ENCODE results near the gene CYP3A4. TPM values are rescaled to one million over a fixed set of nuclear protein-coding genes. Genes with fewer than 3 reads are reported as not detected.
A peak's percentile ranks its signal among the peaks of the same experiment; 100 is the strongest.

CYP3A4 gene
- total and polyA plus RNA-seq, 4 donors, result 0.37 TPM; not detected in 3

DNA sequence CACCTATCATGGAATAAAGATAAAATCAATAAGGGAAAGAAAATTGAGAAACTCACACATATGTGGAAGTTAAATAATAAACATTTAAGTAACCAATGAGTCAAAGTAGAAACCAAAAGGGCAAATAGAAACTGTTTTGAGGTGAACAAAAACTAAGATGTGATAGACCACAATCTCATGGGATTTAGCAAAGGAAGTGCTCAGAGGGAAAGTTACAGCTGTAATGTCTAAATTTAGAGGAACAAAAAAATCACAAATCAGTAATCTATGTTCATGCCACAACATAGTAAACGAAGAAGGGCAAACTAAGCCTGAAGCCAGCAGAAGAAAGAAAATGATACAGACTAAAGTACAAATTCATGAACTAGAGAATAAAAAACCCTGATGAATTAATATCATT, 16.3 kb downstream of the CYP3A4 start:
- TF ChIP-seq, protein P1, sequence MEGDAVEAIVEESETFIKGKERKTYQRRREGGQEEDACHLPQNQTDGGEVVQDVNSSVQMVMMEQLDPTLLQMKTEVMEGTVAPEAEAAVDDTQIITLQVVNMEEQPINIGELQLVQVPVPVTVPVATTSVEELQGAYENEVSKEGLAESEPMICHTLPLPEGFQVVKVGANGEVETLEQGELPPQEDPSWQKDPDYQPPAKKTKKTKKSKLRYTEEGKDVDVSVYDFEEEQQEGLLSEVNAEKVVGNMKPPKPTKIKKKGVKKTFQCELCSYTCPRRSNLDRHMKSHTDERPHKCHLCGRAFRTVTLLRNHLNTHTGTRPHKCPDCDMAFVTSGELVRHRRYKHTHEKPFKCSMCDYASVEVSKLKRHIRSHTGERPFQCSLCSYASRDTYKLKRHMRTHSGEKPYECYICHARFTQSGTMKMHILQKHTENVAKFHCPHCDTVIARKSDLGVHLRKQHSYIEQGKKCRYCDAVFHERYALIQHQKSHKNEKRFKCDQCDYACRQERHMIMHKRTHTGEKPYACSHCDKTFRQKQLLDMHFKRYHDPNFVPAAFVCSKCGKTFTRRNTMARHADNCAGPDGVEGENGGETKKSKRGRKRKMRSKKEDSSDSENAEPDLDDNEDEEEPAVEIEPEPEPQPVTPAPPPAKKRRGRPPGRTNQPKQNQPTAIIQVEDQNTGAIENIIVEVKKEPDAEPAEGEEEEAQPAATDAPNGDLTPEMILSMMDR (IDR thresholded peaks at IDR 0.05; ENCODE audit: control extremely low read depth, extremely low read depth), result no peak

DNA sequence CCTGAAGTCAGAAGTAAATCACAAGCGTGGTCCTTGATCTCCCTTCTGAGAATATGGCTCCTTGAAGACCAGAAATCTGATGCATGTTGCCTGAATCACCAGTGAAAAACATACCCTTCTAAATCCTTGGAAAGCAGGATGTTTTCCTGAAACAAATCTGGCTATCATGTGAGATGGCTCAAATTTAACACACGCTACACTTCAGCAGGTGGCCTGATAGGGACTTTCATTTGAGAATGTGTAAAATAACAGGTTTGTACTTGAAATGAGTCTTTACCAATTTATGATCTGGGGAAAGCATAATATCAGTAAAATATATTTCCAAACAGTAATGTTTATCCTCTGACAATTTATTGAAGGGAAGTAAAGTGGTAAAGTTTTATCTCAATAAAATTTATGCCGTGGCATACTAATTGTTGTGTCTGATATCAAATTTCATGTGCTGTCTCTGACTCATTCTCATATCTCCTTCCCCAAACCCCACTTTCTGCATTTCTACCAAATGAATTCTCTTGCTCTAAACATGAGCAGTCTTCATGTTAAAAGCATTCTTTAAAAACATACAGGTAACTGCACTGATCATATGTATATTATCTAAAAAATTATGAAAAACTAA, 17.4 kb downstream of the CYP3A4 start:
- 94 to 97% methylated on average over 3 of the region's 3 CpGs for WGBS, 2 donors
- Histone ChIP-seq H3K4me1 (ENCODE audit: control insufficient read depth in 5 of 5, insufficient read depth in 5 of 5, low read length in 5 of 5) (peaks cover 0 to 22% (median 0%) of the 10 kb centered on the region in 5 donors), H3K36me3 (ENCODE audit: control insufficient read depth in 4 of 4, insufficient read depth in 4 of 4, low read length in 4 of 4) (no peaks in the 10 kb centered on the region), H3K27me3 (ENCODE audit: control insufficient read depth in 3 of 3, insufficient read depth in 3 of 3, low read length in 2 of 3) (no peaks in the 10 kb centered on the region), H3K27ac (ENCODE audit: low read depth in 1 of 2, low read length in 1 of 2) (no peak overlapping the region), H3K4me3 (no peak overlapping the region), H3K9ac (ENCODE audit: insufficient read depth in 1 of 2, low read length in 2 of 2) (no peak overlapping the region), H3K9me3 (ENCODE audit: control insufficient read depth in 4 of 4, insufficient read depth in 3 of 4, low read length in 3 of 4) (no peaks in the 10 kb centered on the region)
- DNase-seq (no peak), ATAC-seq (ENCODE audit: insufficient read depth, low FRiP score) (no peak)
- TF ChIP-seq, protein P1 (IDR thresholded peaks at IDR 0.05; ENCODE audit: control extremely low read depth, extremely low read depth), result no peak

More for the DNA sequence above, 16.3 kb downstream of the CYP3A4 start:
- no peak for ATAC-seq (ENCODE audit: insufficient read depth, low FRiP score)
- H3K27ac ChIP-seq (ENCODE audit: low read depth in 1 of 2, low read length in 1 of 2), result no peak overlapping the region
- no peaks in the 10 kb centered on the region for H3K9me3 ChIP-seq (ENCODE audit: control insufficient read depth in 4 of 4, insufficient read depth in 3 of 4, low read length in 3 of 4)
- WGBS, 2 donors, result 47 to 58% methylated on average over 1 of the region's 1 CpG
- no peaks in the 10 kb centered on the region for H3K36me3 ChIP-seq (ENCODE audit: control insufficient read depth in 4 of 4, insufficient read depth in 4 of 4, low read length in 4 of 4)
- H3K27me3 ChIP-seq (ENCODE audit: control insufficient read depth in 3 of 3, insufficient read depth in 3 of 3, low read length in 2 of 3), result no peaks in the 10 kb centered on the region
- no peak overlapping the region for H3K9ac ChIP-seq (ENCODE audit: insufficient read depth in 1 of 2, low read length in 2 of 2)
- peaks cover 0 to 21% (median 0%) of the 10 kb centered on the region in 5 donors for H3K4me1 ChIP-seq (ENCODE audit: control insufficient read depth in 5 of 5, insufficient read depth in 5 of 5, low read length in 5 of 5)
- DNase-seq, result peak in 2 of 3 donors; percentile 3 to 20
- no peak overlapping the region for H3K4me3 ChIP-seq

DNA sequence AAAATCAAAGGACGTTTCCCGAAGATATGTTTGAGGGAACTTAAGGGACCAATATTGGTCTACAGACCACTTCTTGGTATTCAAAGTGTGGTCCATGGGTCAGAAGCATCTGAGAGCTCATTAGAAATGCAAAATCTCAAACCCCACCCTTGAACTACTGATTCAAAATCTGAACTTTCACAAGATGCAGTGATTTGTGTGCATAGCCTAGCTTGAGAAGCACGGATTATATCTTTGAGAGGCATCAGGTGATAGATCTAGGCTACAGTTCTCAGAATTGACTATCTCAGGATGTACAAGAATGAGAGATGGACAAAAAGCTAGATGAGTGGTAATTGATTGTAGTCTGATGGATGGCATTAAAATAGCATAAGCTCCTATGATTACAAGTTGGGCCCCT, 19.5 kb downstream of the CYP3A4 start:
- H3K4me1 ChIP-seq (ENCODE audit: control insufficient read depth in 5 of 5, insufficient read depth in 5 of 5, low read length in 5 of 5), result peaks cover 0 to 22% (median 0%) of the 10 kb centered on the region in 5 donors
- H3K9ac ChIP-seq (ENCODE audit: insufficient read depth in 1 of 2, low read length in 2 of 2), result no peak overlapping the region
- H3K9me3 ChIP-seq (ENCODE audit: control insufficient read depth in 4 of 4, insufficient read depth in 3 of 4, low read length in 3 of 4), result no peaks in the 10 kb centered on the region
- H3K36me3 ChIP-seq (ENCODE audit: control insufficient read depth in 4 of 4, insufficient read depth in 4 of 4, low read length in 4 of 4), result no peaks in the 10 kb centered on the region
- H3K27me3 ChIP-seq (ENCODE audit: control insufficient read depth in 3 of 3, insufficient read depth in 3 of 3, low read length in 2 of 3), result no peaks in the 10 kb centered on the region
- DNase-seq, result no peak
- TF ChIP-seq, protein P1 (IDR thresholded peaks at IDR 0.05; ENCODE audit: control extremely low read depth, extremely low read depth), result no peak
- no peak overlapping the region for H3K27ac ChIP-seq (ENCODE audit: low read depth in 1 of 2, low read length in 1 of 2)
- ATAC-seq (ENCODE audit: insufficient read depth, low FRiP score), result no peak
- H3K4me3 ChIP-seq, result no peak overlapping the region
- 86% methylated on average over 3 of the region's 3 CpGs for WGBS, 2 donors

Measured in lung (tissue), 12 donors.